Measurements from ENCODE around the gene SPART.
"Not testable (repeated sequence)": the region's sequence is repeated elsewhere in the genome, so short reads cannot be mapped to it uniquely, and the experiment has no call there.

The SPART gene

DNA sequence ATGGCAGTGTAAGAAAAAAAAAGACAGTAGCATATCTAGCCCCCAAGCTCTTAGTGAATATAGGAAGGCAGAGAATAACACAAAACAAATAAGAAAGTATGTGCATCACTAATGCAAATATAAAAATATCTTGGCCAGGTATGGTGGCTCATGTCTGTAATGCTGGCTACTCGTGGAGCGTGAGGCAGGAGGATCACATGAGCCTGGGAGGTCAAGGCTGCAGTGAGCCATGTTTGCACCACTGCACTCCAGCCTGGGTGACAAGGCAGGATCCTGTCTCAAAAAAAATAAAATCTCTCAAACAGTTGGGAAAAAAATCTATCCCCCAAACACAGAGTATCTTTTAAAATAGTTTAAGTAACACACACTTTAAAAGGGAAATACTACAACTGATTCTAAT is 17.4 kb downstream of the SPART start:
- no peaks in the 10 kb centered on the region for H3K27me3 ChIP-seq (replicated peaks; ENCODE audit: control insufficient read depth, insufficient read depth, low read length)
- no peaks in the 10 kb centered on the region for H3K36me3 ChIP-seq (ENCODE audit: control insufficient read depth, insufficient read depth, low read length)
- TF ChIP-seq, protein P1, sequence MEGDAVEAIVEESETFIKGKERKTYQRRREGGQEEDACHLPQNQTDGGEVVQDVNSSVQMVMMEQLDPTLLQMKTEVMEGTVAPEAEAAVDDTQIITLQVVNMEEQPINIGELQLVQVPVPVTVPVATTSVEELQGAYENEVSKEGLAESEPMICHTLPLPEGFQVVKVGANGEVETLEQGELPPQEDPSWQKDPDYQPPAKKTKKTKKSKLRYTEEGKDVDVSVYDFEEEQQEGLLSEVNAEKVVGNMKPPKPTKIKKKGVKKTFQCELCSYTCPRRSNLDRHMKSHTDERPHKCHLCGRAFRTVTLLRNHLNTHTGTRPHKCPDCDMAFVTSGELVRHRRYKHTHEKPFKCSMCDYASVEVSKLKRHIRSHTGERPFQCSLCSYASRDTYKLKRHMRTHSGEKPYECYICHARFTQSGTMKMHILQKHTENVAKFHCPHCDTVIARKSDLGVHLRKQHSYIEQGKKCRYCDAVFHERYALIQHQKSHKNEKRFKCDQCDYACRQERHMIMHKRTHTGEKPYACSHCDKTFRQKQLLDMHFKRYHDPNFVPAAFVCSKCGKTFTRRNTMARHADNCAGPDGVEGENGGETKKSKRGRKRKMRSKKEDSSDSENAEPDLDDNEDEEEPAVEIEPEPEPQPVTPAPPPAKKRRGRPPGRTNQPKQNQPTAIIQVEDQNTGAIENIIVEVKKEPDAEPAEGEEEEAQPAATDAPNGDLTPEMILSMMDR (IDR thresholded peaks at IDR 0.05; ENCODE audit: insufficient read depth, low read length, poor library complexity, severe bottlenecking), result no peak
- H3K4me3 ChIP-seq (replicated peaks; ENCODE audit: low read depth, low read length), result no peak overlapping the region
- DNase-seq (ENCODE audit: extremely low read depth, insufficient read length), result no peak

DNA sequence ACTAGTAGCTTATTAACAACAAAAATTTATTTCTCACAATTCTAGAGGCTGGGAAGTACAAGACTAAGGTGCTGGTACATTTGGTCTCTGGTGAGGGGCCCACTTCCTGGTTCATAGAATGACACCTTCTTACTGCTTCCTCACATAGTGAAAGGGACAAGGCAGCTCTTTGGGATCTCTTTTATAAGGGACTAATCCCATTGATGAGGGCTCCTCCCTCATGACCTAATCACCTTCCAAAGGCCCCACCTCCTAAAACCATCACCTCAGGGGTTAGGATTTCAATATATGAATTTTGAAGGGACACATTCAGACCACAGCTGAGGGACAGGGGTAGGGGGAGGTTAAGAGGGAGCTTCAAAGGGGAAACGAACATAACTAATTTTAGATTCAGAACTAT is 20.3 kb downstream of the SPART start:
- H3K27me3 ChIP-seq (replicated peaks; ENCODE audit: control insufficient read depth, insufficient read depth, low read length), result no peaks in the 10 kb centered on the region
- no peaks in the 10 kb centered on the region for H3K36me3 ChIP-seq (ENCODE audit: control insufficient read depth, insufficient read depth, low read length)
- TF ChIP-seq, protein P1 (IDR thresholded peaks at IDR 0.05; ENCODE audit: insufficient read depth, low read length, poor library complexity, severe bottlenecking), result no peak
- DNase-seq (ENCODE audit: extremely low read depth, insufficient read length), result no peak
- no peak overlapping the region for H3K4me3 ChIP-seq (replicated peaks; ENCODE audit: low read depth, low read length)

DNA sequence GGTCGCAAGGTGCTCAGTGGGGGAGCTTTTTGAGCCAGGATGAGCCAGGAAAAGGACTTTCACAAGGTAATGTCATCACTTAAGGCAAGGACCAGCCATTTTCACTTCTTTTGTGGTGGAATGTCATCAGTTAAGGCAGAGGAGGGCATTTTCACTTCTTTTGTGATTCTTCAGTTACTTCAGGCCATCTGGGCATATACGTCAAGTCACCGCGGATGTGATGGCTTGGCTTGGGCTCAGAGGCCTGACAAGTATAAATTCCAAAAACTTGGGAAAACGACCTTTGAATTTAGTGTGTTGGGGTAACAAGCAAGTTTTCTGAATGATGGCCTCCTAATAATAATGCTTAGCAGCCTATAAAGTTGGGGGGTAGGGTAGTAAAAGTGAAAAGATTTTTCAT is 21.3 kb downstream of the SPART start:
- not testable (repeated sequence) for H3K36me3 ChIP-seq (ENCODE audit: control insufficient read depth, insufficient read depth, low read length)

DNA sequence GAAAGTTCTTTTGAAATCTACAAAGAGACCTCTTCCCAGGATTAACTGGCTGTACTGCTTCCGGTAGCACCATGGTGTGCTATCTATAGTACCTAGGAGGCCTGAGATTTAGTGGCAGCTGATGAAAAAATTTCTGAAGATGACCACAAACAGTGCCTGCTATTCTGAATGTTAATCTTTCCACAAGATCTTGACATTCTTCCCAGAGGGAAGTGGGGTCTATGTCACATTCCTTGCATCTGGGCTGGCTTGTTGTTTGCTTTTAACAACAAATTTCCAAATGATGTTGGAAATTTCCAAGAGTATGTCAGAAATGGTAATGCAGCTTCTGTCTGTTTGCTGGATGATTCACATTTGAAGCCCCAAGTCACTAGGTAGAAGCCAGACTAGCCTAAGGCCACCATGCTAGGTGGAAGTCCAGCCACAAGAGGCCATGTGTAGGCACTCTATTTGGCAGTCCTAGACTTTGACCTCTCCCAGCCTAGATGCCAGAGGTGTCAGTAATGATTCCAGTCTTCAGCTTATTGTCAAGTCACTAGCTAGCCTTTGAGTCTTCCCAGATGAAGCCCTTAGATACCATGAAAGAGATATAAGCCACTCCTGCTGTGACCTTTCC is 22.1 kb downstream of the SPART start:
- no peak for DNase-seq (ENCODE audit: extremely low read depth, insufficient read length)
- H3K36me3 ChIP-seq (ENCODE audit: control insufficient read depth, insufficient read depth, low read length), result no peaks in the 10 kb centered on the region
- H3K4me3 ChIP-seq (replicated peaks; ENCODE audit: low read depth, low read length), result no peak overlapping the region
- H3K27me3 ChIP-seq (replicated peaks; ENCODE audit: control insufficient read depth, insufficient read depth, low read length), result no peaks in the 10 kb centered on the region
- TF ChIP-seq, protein P1 (IDR thresholded peaks at IDR 0.05; ENCODE audit: insufficient read depth, low read length, poor library complexity, severe bottlenecking), result no peak

More for the DNA sequence above, 21.3 kb downstream of the SPART start:
- H3K27me3 ChIP-seq (replicated peaks; ENCODE audit: control insufficient read depth, insufficient read depth, low read length); H3K4me3 ChIP-seq (replicated peaks; ENCODE audit: low read depth, low read length); DNase-seq (ENCODE audit: extremely low read depth, insufficient read length): not testable (repeated sequence)

DNA sequence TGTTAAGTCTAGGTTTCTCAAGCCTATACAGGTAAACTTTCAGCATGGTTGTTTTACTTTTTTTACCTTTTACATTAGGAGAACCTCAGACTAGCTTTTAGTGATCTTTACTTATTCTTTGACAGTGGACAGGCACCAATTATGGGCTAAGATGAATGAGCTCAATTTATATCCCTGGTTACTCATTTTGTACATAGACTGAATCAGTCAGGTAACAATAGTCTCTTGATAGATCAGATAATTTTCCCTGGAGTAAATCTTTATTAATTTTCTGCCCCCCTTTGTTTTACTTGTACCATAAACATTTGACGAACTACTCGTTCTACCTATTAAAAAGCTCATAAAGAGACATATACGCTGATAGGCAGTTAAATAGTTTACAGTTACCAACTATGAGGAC is 22.8 kb downstream of the SPART start:
- TF ChIP-seq, protein P1 (IDR thresholded peaks at IDR 0.05; ENCODE audit: insufficient read depth, low read length, poor library complexity, severe bottlenecking), result no peak
- H3K36me3 ChIP-seq (ENCODE audit: control insufficient read depth, insufficient read depth, low read length), result no peaks in the 10 kb centered on the region
- H3K27me3 ChIP-seq (replicated peaks; ENCODE audit: control insufficient read depth, insufficient read depth, low read length), result no peaks in the 10 kb centered on the region
- DNase-seq (ENCODE audit: extremely low read depth, insufficient read length), result no peak
- H3K4me3 ChIP-seq (replicated peaks; ENCODE audit: low read depth, low read length), result no peak overlapping the region

DNA sequence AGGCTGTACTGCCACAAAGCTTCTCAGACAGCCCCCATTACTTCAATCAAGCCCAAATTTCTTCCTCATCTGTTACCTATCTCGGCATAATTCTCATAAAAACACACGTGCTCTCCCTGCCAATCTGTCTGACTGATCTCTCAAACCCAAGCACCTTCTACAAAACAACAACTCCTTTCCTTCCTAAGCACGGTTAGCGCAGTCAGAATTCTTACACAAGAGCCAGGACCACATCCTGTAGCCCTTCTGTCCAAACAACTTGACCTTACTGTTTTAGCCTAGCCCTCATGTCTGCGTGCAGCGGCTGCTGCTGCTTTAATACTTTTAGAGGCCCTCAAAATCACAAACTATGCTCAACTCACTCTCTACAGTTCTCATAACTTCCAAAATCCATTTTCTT is 26.4 kb downstream of the SPART start:
- not testable (repeated sequence) for DNase-seq (ENCODE audit: extremely low read depth, insufficient read length); H3K36me3 ChIP-seq (ENCODE audit: control insufficient read depth, insufficient read depth, low read length); H3K4me3 ChIP-seq (replicated peaks; ENCODE audit: low read depth, low read length); H3K27me3 ChIP-seq (replicated peaks; ENCODE audit: control insufficient read depth, insufficient read depth, low read length)
